Measurements from ENCODE around the gene C3.

The C3 gene

GRCh38 chr19:6707658-6708018 lies 12.8 kb downstream of the C3 start:
- Histone ChIP-seq H3K27me3 (ENCODE audit: insufficient read depth, low read length, poor library complexity, severe bottlenecking) (no peaks in the 10 kb centered on the region), H3K9ac (ENCODE audit: low read depth, low read length, poor library complexity, severe bottlenecking) (no peak overlapping the region), H3K4me1 (ENCODE audit: insufficient read depth, low read length, poor library complexity, severe bottlenecking) (no peaks in the 10 kb centered on the region), H3K79me2 (ENCODE audit: insufficient read depth, low read length) (no peaks in the 10 kb centered on the region), H3F3A (ENCODE audit: low read depth) (no peaks in the 10 kb centered on the region), H2AFZ (ENCODE audit: low read length) (no peak overlapping the region), H3K9me2 (replicated peaks; ENCODE audit: low read depth, low read length) (no peaks in the 10 kb centered on the region), H3K4me3 (ENCODE audit: low read length, poor library complexity, severe bottlenecking) (no peak overlapping the region), H3K9me3 (ENCODE audit: insufficient read depth, low read depth, low read length) (no peaks in the 10 kb centered on the region), H4K20me1 (ENCODE audit: insufficient read depth, low read length, poor library complexity, severe bottlenecking) (no peaks in the 10 kb centered on the region), H3K4me2 (ENCODE audit: low read depth, low read length, poor library complexity, severe bottlenecking) (no peak overlapping the region), H3K36me3 (ENCODE audit: insufficient read depth, low read length) (no peaks in the 10 kb centered on the region)
- TF ChIP-seq EZH2phosphoT487 (IDR thresholded peaks at IDR 0.05; ENCODE audit: borderline replicate concordance) (no peak), CTCF (conservative IDR thresholded peaks at IDR 0.05; ENCODE audit: low read length) (no peak)

- H3K9ac ChIP-seq (ENCODE audit: low read depth, low read length, poor library complexity, severe bottlenecking), result no peak overlapping the region
- TF ChIP-seq CTCF (conservative IDR thresholded peaks at IDR 0.05; ENCODE audit: low read length), result no peak
- no peak for TF ChIP-seq EZH2phosphoT487 (IDR thresholded peaks at IDR 0.05; ENCODE audit: borderline replicate concordance)
- no peaks in the 10 kb centered on the region for H4K20me1 ChIP-seq (ENCODE audit: insufficient read depth, low read length, poor library complexity, severe bottlenecking)
These were observed 13.3 kb downstream of the C3 start for GRCh38 chr19:6707011-6707657.

GRCh38 chr19:6706633-6706958 lies 13.9 kb downstream of the C3 start:
- no peak overlapping the region for H3K4me2 ChIP-seq (ENCODE audit: low read depth, low read length, poor library complexity, severe bottlenecking)
- no peak overlapping the region for H2AFZ ChIP-seq (ENCODE audit: low read length)
- H3K9me2 ChIP-seq (replicated peaks; ENCODE audit: low read depth, low read length), result no peaks in the 10 kb centered on the region
- TF ChIP-seq CTCF (conservative IDR thresholded peaks at IDR 0.05; ENCODE audit: low read length) (no peak), EZH2phosphoT487 (IDR thresholded peaks at IDR 0.05; ENCODE audit: borderline replicate concordance) (no peak)
- H4K20me1 ChIP-seq (ENCODE audit: insufficient read depth, low read length, poor library complexity, severe bottlenecking), result no peaks in the 10 kb centered on the region
- H3K9ac ChIP-seq (ENCODE audit: low read depth, low read length, poor library complexity, severe bottlenecking), result no peak overlapping the region
- H3K27me3 ChIP-seq (ENCODE audit: insufficient read depth, low read length, poor library complexity, severe bottlenecking), result no peaks in the 10 kb centered on the region
- H3K36me3 ChIP-seq (ENCODE audit: insufficient read depth, low read length), result no peaks in the 10 kb centered on the region
- H3K79me2 ChIP-seq (ENCODE audit: insufficient read depth, low read length), result no peaks in the 10 kb centered on the region
- H3F3A ChIP-seq (ENCODE audit: low read depth), result no peaks in the 10 kb centered on the region
- H3K4me3 ChIP-seq (ENCODE audit: low read length, poor library complexity, severe bottlenecking), result no peak overlapping the region
- no peaks in the 10 kb centered on the region for H3K4me1 ChIP-seq (ENCODE audit: insufficient read depth, low read length, poor library complexity, severe bottlenecking)
- no peaks in the 10 kb centered on the region for H3K9me3 ChIP-seq (ENCODE audit: insufficient read depth, low read depth, low read length)

More at GRCh38 chr19:6707011-6707657, 13.3 kb downstream of the C3 start:
- Histone ChIP-seq H3K9me2 (replicated peaks; ENCODE audit: low read depth, low read length) (no peaks in the 10 kb centered on the region), H3K9me3 (ENCODE audit: insufficient read depth, low read depth, low read length) (no peaks in the 10 kb centered on the region), H3F3A (ENCODE audit: low read depth) (no peaks in the 10 kb centered on the region), H3K79me2 (ENCODE audit: insufficient read depth, low read length) (no peaks in the 10 kb centered on the region), H3K4me1 (ENCODE audit: insufficient read depth, low read length, poor library complexity, severe bottlenecking) (no peaks in the 10 kb centered on the region), H3K36me3 (ENCODE audit: insufficient read depth, low read length) (no peaks in the 10 kb centered on the region), H3K27me3 (ENCODE audit: insufficient read depth, low read length, poor library complexity, severe bottlenecking) (no peaks in the 10 kb centered on the region), H3K4me3 (ENCODE audit: low read length, poor library complexity, severe bottlenecking) (no peak overlapping the region), H3K4me2 (ENCODE audit: low read depth, low read length, poor library complexity, severe bottlenecking) (no peak overlapping the region), H2AFZ (ENCODE audit: low read length) (no peak overlapping the region)

All from Loucy (cell line).